A549 treated with DMSO at 1 μM for 4 hours (cell line): ENCODE measurements around the gene AEBP1. TPM values are rescaled to one million over a fixed set of nuclear protein-coding genes. Genes with fewer than 3 reads are reported as not detected.

ENCODE experiments used
- total RNA-seq: library from RNA; stranded (reverse); fragments of 200-300 nt; extraction: Qiagen RNA extraction; gene quantifications from 5 replicates; pipeline ENCODE4 v1.2.3, GENCODE V29; 2022; ENCODE audit warnings: low read depth

Gene AEBP1
- total RNA-seq = not detected in 5 replicates

GRCh38 chr7:44103923-44104859, at the start of gene AEBP1:
AEBP1 (plus strand) TSS chr7:44104345; CDS start chr7:44104666, 321 bp downstream.

GRCh38 chr7:44065431-44066110, 38.6 kb upstream of the AEBP1 start, which contains the start of gene PGAM2:
PGAM2 (minus strand) TSS chr7:44065567; CDS start chr7:44065529, 38 bp downstream.

GRCh38 chr7:44123190-44124003, 19.3 kb downstream of the AEBP1 start, which contains the start of gene POLD2:
POLD2 (minus strand) TSS chr7:44123548; CDS start chr7:44122053, 1,495 bp downstream.

DNA sequence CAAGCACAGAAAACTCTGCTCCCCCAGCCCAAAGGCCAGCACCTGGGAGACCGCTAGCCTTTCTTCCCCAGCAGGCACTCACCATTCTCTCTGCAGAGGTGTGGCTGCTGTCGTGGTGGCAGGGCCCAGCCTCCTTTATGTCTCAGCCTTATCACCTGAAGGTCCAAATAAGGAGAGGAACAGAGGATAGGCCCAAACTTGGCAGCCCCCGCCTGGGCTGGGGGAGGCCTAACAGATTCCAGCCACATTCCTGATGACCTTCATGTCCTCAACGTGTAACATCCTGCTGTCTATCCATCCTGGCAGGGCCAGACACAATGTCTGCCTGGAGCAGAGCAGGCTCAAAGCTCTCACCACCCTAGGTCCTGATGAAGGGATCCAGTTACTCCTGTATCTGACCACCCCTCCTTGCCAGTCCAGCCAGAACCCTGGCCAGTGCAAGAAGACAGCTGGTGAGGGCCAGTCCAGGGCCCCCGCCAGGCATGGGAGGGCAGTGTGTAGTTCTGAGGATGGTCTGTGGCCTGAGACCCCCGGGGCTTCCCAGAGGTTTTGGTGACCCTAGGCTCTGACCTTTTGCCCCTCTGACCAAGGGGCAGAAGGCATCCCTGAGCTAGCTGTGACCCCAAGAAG, 37.2 kb downstream of the AEBP1 start, which contains the start of gene MYL7:
TSS of gene MYL7 (minus strand) at position 112 of the 630 bp plus-strand sequence. CDS start at position 85, 27 bp downstream.

Other genes with a start within 250 kb of the AEBP1 start
- 233 to 256 TPM (median 254 TPM) in 5 replicates for gene MRPS24, start 234.8 kb upstream of the AEBP1 start, total RNA-seq
- gene URGCP, start 197.7 kb upstream of the AEBP1 start, total RNA-seq = 27.5 to 31.5 TPM (median 29.7 TPM) in 5 replicates
- gene UBE2D4, start 177.9 kb upstream of the AEBP1 start, total RNA-seq = 8.5 to 12.2 TPM (median 10.9 TPM) in 5 replicates
- not detected in 5 replicates for gene SPDYE1, start 106.4 kb upstream of the AEBP1 start, total RNA-seq
- gene DBNL, start 59.6 kb upstream of the AEBP1 start, total RNA-seq = 65.7 to 74.1 TPM (median 66.9 TPM) in 5 replicates
- gene PGAM2, start 38.8 kb upstream of the AEBP1 start, total RNA-seq = 0.11 TPM in 1 of 5 replicates, not detected in the others
- 4.7 to 8.5 TPM (median 7.7 TPM) in 5 replicates for gene POLM, start 21.8 kb upstream of the AEBP1 start, total RNA-seq
- gene POLD2, start 19.2 kb downstream of the AEBP1 start, total RNA-seq = 142 to 177 TPM (median 159 TPM) in 5 replicates
- not detected in 5 replicates for gene MYL7, start 37.0 kb downstream of the AEBP1 start, total RNA-seq
- not detected in 5 replicates for gene GCK, start 85.1 kb downstream of the AEBP1 start, total RNA-seq
- gene YKT6, start 96.6 kb downstream of the AEBP1 start, total RNA-seq = 110 to 128 TPM (median 123 TPM) in 5 replicates
- gene CAMK2B, start 221.2 kb downstream of the AEBP1 start, total RNA-seq = 0.15 to 0.28 TPM (median 0.20 TPM) in 5 replicates